HEK293T (cell line): ENCODE results near the gene FADS6.

Experiments
- BHLHE40 ChIP-seq: fragments of 450-650 bp; IDR thresholded peaks from 2 replicates; pipeline ENCODE4 v1.6.1; 2016; ENCODE audit warnings: mild to moderate bottlenecking, moderate library complexity, borderline replicate concordance
- ELF4 ChIP-seq: fragments of 450-650 bp; IDR thresholded peaks from 2 replicates; pipeline ENCODE4 v1.6.1; 2017; ENCODE audit warnings: antibody characterized with exemption
- FOXA1 ChIP-seq: fragments of 450-650 bp; IDR thresholded peaks from 2 replicates; pipeline ENCODE4 v1.6.1; 2016; ENCODE audit warnings: mild to moderate bottlenecking
- NFRKB ChIP-seq: fragments of 450-650 bp; IDR thresholded peaks from 2 replicates; pipeline ENCODE4 v1.6.1; 2016; ENCODE audit warnings: mild to moderate bottlenecking, moderate library complexity

DNA sequence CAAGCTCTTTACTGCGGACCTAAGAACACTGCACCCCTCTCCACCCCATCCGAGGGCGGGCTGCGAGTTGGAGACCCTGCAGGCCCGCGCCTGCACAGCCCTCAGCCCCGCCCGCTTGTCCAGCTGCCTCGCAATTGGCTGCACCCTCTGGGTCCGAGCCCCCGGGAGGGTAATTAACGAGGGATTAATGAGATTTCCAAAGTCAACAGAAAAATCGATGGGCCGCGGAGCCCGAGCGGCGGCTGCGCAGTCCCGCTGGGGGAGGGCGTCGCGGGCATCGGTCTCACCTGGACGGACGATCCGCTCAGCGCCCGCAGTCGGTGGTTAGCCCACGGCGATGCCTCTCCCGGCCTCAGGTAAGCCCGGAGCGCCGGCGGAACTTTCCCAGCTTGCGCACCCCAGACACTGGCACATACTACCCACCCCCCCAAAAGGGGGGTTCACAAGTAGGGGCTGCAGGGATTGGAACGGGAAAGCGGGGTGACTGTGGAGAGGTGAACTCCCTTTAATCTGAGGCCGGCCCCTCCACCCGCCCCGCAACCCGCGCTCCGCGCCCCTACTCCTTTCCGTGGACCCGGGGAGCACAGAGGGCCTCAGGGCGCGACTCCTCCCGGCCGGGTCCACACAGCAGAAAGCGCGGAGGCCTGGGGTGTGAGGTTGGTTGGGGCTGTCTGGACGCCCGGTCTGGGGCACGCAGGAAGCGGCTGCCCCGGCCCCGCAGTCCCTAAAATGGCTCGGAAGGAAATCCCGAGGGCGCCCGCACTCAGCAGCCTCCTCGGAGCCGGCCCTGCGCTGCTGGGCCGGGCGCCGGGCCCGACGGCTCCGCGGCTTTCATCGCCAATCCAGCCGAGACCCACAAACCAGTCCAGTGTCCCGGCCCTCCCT lies 42.4 kb upstream of the FADS6 start, which contains the start of gene OTOP3:
- TF ChIP-seq FOXA1 (no peak), ELF4 (no peak), BHLHE40 (no peak), NFRKB (no peak)
